GM18909 (cell line): Measurements from ENCODE around the gene VPS8.
A peak's percentile ranks its signal among the peaks of the same experiment; 100 is the strongest.

Source experiments
- ATAC-seq: cut with Tn5 transposase; IDR thresholded peaks from one replicate; pipeline ENCODE4 v1.9.1; 2021; ENCODE audit warnings: mild to moderate bottlenecking; ENCODE audit not compliant: unreplicated experiment, poor library complexity

VPS8 gene

GRCh38 chr3:184810146-184810545 lies 1.8 kb upstream of the VPS8 start:
- no peak for ATAC-seq

- no peak for ATAC-seq
These were observed 932 bp upstream of the VPS8 start for GRCh38 chr3:184811034-184811433.

- ATAC-seq: no peak
These were observed 335 bp upstream of the VPS8 start for GRCh38 chr3:184811663-184811998.

- peak; percentile 31 for ATAC-seq
These were observed 686 bp downstream of the VPS8 start for GRCh38 chr3:184812662-184813042.

GRCh38 chr3:184813357-184813756 lies 1.4 kb downstream of the VPS8 start:
- ATAC-seq: no peak

- ATAC-seq: no peak
These were observed 2.2 kb downstream of the VPS8 start for GRCh38 chr3:184814214-184814613.

GRCh38 chr3:184815046-184815930 lies 3.3 kb downstream of the VPS8 start:
- ATAC-seq: no peak

GRCh38 chr3:184816614-184817013 lies 4.6 kb downstream of the VPS8 start:
- no peak for ATAC-seq

- no peak for ATAC-seq
These were observed 8.6 kb downstream of the VPS8 start for GRCh38 chr3:184820525-184820924.

- no peak for ATAC-seq
These were observed 9.1 kb downstream of the VPS8 start for GRCh38 chr3:184821034-184821433.

GRCh38 chr3:184822081-184822480 lies 10.1 kb downstream of the VPS8 start:
- ATAC-seq: no peak

GRCh38 chr3:184822654-184823053 lies 10.7 kb downstream of the VPS8 start:
- ATAC-seq: no peak

GRCh38 chr3:184823990-184824389 lies 12.0 kb downstream of the VPS8 start:
- ATAC-seq: no peak

- no peak for ATAC-seq
These were observed 13.3 kb downstream of the VPS8 start for GRCh38 chr3:184825121-184825820.

GRCh38 chr3:184827572-184827971 lies 15.6 kb downstream of the VPS8 start:
- ATAC-seq: no peak

GRCh38 chr3:184832044-184832443 lies 20.1 kb downstream of the VPS8 start:
- ATAC-seq: no peak

GRCh38 chr3:184832903-184833302 lies 20.9 kb downstream of the VPS8 start:
- no peak for ATAC-seq

GRCh38 chr3:184836090-184836822 lies 24.3 kb downstream of the VPS8 start:
- no peak for ATAC-seq

GRCh38 chr3:184842433-184842832 lies 30.5 kb downstream of the VPS8 start:
- no peak for ATAC-seq

- ATAC-seq: no peak
These were observed 33.9 kb downstream of the VPS8 start for GRCh38 chr3:184845819-184846218.

- ATAC-seq: no peak
These were observed 34.5 kb downstream of the VPS8 start for GRCh38 chr3:184846496-184846895.
